Fibroblast of lung (primary cell): ENCODE results near the gene CDK6. TPM values are rescaled to one million over a fixed set of nuclear protein-coding genes. Genes with fewer than 3 reads are reported as not detected.

Experiments
- DNase-seq, 2 donors: peaks; one replicate each; pipeline versions ENCODE4 v3.0.0 to v3.0.0-alpha.2; 2010; ENCODE audit warnings: low read depth in 2 of 2
- H2AFZ ChIP-seq: 2 replicates; pipeline ENCODE4 v1.5.1; 2012; ENCODE audit warnings: low read length, control low read depth, inconsistent platforms
- H3K27ac ChIP-seq: 2 replicates; pipeline ENCODE4 v1.5.1; 2011; ENCODE audit warnings: low read length, control low read depth; ENCODE audit not compliant: insufficient read depth
- H3K27me3 ChIP-seq: 2 replicates; pipeline ENCODE4 v1.5.1; 2011; ENCODE audit warnings: mild to moderate bottlenecking, low read length; ENCODE audit not compliant: control insufficient read depth, insufficient read depth
- H3K36me3 ChIP-seq: 2 replicates; pipeline ENCODE4 v1.5.1; 2011; ENCODE audit warnings: low read length; ENCODE audit not compliant: control insufficient read depth, insufficient read depth
- H3K4me1 ChIP-seq: 2 replicates; pipeline ENCODE4 v1.5.1; 2011; ENCODE audit warnings: low read length; ENCODE audit not compliant: control insufficient read depth, insufficient read depth; ENCODE audit errors: extremely low read depth
- H3K4me2 ChIP-seq: 2 replicates; pipeline ENCODE4 v1.5.1; 2011; ENCODE audit warnings: low read length, control low read depth; ENCODE audit not compliant: insufficient read depth; ENCODE audit errors: extremely low read depth
- H3K4me3 ChIP-seq, 4 experiments: fragments of 200-600 bp in 1 of 4; sonication (generic) in 1 of 4; replicated peaks in 1 of 4; 2 replicates each; pipeline ENCODE4 v1.5.1; 2011 to 2016; ENCODE audit warnings: low read length in 4 of 4, low read depth in 3 of 4, mild to moderate bottlenecking in 3 of 4, control low read depth in 2 of 4, inconsistent platforms in 1 of 4, mixed read lengths in 1 of 4; ENCODE audit not compliant: insufficient read depth in 1 of 4; ENCODE audit errors: control extremely low read depth in 1 of 4
- H3K79me2 ChIP-seq: 2 replicates; pipeline ENCODE4 v1.5.1; 2012; ENCODE audit warnings: mild to moderate bottlenecking, low read length, inconsistent platforms; ENCODE audit not compliant: control insufficient read depth, insufficient read depth
- H3K9ac ChIP-seq: 2 replicates; pipeline ENCODE4 v1.5.1; 2011; ENCODE audit warnings: mild to moderate bottlenecking, low read length, control low read depth; ENCODE audit not compliant: insufficient read depth
- H3K9me3 ChIP-seq: 2 replicates; pipeline ENCODE4 v1.5.1; 2012; ENCODE audit warnings: low read depth, low read length; ENCODE audit not compliant: control insufficient read depth, insufficient read depth
- H4K20me1 ChIP-seq: 2 replicates; pipeline ENCODE4 v1.5.1; 2011; ENCODE audit warnings: low read length; ENCODE audit not compliant: control insufficient read depth, insufficient read depth; ENCODE audit errors: extremely low read depth
- CTCF ChIP-seq, 2 donors: IDR thresholded peaks in 1 of 2; conservative IDR thresholded peaks in 1 of 2; 1 replicate in 1 of 2; 2 replicates in 1 of 2; pipeline ENCODE4 v1.5.1; 2011 to 2012; ENCODE audit warnings: low read length in 2 of 2, control low read depth in 1 of 2, inconsistent platforms in 1 of 2, low read depth in 1 of 2, mild to moderate bottlenecking in 1 of 2
- EZH2 ChIP-seq: IDR thresholded peaks from 2 replicates; pipeline ENCODE4 v1.5.1; 2012; ENCODE audit warnings: low read length, control low read depth, mild to moderate bottlenecking; ENCODE audit errors: missing control alignments
- polyA plus RNA-seq, 2 donors: library from polyadenylated mRNA; depleted of rRNA in 1 of 2; stranded (reverse) in 1 of 2; unstranded in 1 of 2; fragments of >200 nt; gene quantifications; 2 replicates each; pipeline ENCODE4 v1.2.1, GENCODE V29; 2011 to 2012; ENCODE audit warnings: missing spikeins in 1 of 2
- total RNA-seq: library from RNA; depleted of rRNA; stranded (reverse); fragments of >200 nt; gene quantifications from 2 replicates; pipeline ENCODE4 v1.2.1, GENCODE V29; 2014

CDK6 gene
- total and polyA plus RNA-seq, 2 donors (not counting 1 experiment from before 2014, with no cell fraction given), result 17.8 to 19.2 TPM

DNA sequence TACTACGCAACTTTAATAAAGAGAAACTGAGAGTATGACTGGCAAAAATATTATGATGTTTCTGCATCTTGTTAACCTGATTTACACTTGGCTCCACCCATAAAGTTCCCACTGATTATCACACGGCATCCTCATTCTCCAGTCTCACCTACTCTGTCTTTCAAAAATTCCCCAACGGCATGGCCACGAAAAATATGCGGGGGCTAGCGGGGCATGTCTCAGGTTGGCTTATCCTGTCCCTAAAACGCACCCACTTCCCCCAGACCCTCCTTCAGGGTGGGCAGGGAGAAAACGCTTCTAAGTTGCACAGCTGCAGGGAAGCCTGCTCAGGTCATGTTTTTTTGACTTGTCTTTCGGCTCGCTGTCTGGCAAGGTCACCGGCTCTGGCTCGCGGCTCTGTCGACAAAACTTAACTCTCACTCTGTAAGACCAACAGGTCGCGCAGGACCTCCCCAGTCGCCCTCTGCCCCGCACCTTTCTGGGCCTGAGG, 3.8 kb downstream of the CDK6 start:
- TF ChIP-seq CTCF (conservative IDR thresholded peaks at IDR 0.05 in 1 of 2, IDR thresholded peaks at IDR 0.05 in 1 of 2; ENCODE audit: low read depth in 1 of 2, low read length in 2 of 2), result no peak
- no peak for TF ChIP-seq EZH2
- Histone ChIP-seq H2AFZ (peak overlapping the region; percentile 32), H3K4me2 (peak overlapping the region; percentile 100), H3K4me3 (peak overlapping the region; percentile 79 to 95 (median 90)), H3K36me3 (no peaks in the 10 kb centered on the region), H3K27ac (peak overlapping the region; percentile 96), H3K27me3 (no peaks in the 10 kb centered on the region), H3K9ac (peak overlapping the region; percentile 88), H3K79me2 (peaks cover 75% of the 10 kb centered on the region), H3K4me1 (peaks cover 4% of the 10 kb centered on the region), H4K20me1 (no peaks in the 10 kb centered on the region), H3K9me3 (no peaks in the 10 kb centered on the region)
- DNase-seq, result no peak

- no peak for TF ChIP-seq CTCF (conservative IDR thresholded peaks at IDR 0.05 in 1 of 2, IDR thresholded peaks at IDR 0.05 in 1 of 2; ENCODE audit: low read depth in 1 of 2, low read length in 2 of 2)
- no peak for TF ChIP-seq EZH2
- Histone ChIP-seq H3K36me3 (no peaks in the 10 kb centered on the region), H4K20me1 (no peaks in the 10 kb centered on the region), H3K9ac (peak overlapping the region; percentile 88), H3K9me3 (no peaks in the 10 kb centered on the region), H3K4me1 (peaks cover 7% of the 10 kb centered on the region), H3K79me2 (peaks cover 81% of the 10 kb centered on the region), H3K4me3 (peak overlapping the region; percentile 79 to 95 (median 90)), H3K4me2 (peak overlapping the region; percentile 100), H3K27ac (peak overlapping the region; percentile 96), H2AFZ (no peak overlapping the region), H3K27me3 (no peaks in the 10 kb centered on the region)
- peak; percentile 83 to 95 for DNase-seq
These were observed 4.4 kb downstream of the CDK6 start for GRCh38 chr7:92831716-92832533.

GRCh38 chr7:92830532-92831110, 5.8 kb downstream of the CDK6 start:
- no peak for TF ChIP-seq EZH2
- no peak for TF ChIP-seq CTCF (conservative IDR thresholded peaks at IDR 0.05 in 1 of 2, IDR thresholded peaks at IDR 0.05 in 1 of 2; ENCODE audit: low read depth in 1 of 2, low read length in 2 of 2)
- DNase-seq, result peak; percentile 27 to 38
- Histone ChIP-seq H4K20me1 (no peaks in the 10 kb centered on the region), H3K79me2 (peaks cover 89% of the 10 kb centered on the region), H3K27ac (peak overlapping the region; percentile 96), H3K4me3 (peak overlapping the region; percentile 79 to 95 (median 90)), H3K9ac (no peak overlapping the region), H3K36me3 (no peaks in the 10 kb centered on the region), H2AFZ (no peak overlapping the region), H3K4me1 (peaks cover 7% of the 10 kb centered on the region), H3K4me2 (peak overlapping the region; percentile 77), H3K27me3 (no peaks in the 10 kb centered on the region), H3K9me3 (no peaks in the 10 kb centered on the region)
